Stimulated activated CD4-positive, alpha-beta T cell treated with anti-CD3 and anti-CD28 coated beads, Interleukin-4, amount 100 ng/mL, for 24 hours (primary cell): ENCODE results near the gene ZNF618.

Source experiments
- DNase-seq: peaks from one replicate; pipeline ENCODE4 v3.0.0-alpha.2; 2020

Gene ZNF618

DNA sequence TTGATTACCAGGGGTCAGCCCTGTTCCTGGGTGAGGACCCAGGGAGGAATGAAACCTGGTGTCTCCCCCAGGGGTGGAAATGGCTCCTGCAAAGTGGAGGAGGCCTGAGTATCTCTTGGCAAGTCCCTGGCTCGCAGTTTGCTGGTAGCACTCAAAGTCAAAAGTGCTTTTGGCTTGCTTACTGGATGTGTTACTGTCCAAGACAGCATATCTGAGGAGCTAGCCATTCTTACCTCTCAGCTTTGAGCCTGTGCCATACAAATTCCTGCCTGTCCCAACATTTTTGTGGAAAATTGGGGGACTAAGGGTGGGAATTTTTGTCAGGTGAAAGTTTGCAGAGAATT lies 9.9 kb downstream of the ZNF618 start:
- no peak for DNase-seq

DNA sequence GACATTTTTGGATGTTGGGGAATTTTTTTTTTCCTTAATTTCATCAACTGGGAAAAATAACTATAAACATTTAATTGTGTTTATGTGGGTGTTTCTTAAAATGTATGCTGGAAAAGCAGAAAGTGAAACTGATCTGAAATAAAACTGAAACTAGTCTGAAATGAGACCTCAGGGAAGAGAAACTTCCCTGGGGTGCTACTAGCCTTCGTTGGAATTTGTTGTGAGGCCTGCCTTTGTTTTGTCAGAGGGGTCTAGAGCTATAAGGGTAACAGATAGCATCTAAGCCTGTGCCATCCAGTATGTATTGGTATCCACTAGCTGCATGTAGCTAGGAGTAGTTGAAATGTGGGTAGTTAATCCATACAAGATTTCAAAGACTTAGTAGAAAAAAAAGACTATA lies 10.4 kb downstream of the ZNF618 start:
- DNase-seq: no peak

DNA sequence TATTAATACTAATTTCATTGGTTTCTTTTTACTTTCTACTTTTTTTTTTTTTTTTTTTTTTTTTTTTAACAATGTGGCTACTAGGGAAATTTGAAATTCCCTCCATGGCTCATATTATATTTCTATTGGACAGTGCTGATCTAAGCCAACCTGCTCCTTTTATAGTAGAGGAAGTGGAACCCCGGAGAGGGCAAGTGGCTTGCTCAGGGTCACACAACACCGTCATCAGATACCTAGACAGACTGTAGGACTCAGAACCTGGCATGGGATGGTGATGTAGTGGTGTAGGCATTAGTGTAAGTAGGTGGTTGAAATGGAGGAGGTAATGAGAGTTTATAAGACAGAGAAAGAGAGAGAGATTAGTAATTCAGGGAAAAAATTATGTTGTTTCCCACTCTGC lies 10.8 kb downstream of the ZNF618 start:
- no peak for DNase-seq

DNA sequence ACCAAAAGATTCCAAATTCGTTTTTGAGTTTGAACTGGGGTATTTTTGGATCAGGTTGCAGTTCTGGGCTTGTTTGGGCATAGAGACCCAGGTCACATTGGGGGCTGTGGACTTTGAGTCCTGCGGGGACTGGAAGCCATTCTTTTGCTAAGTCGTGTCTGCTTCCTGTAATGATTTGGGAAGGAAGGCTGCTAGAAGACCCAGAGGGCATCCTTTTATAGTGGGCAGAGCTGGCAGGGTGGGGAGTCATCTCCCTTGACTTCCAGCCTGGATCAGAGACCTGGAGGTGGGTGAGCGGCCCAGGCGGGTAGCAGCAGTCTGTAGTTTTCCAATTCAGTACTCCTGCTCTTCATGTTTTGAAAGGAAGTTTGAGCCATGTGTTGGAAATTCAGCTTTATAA lies 11.3 kb downstream of the ZNF618 start:
- no peak for DNase-seq

DNA sequence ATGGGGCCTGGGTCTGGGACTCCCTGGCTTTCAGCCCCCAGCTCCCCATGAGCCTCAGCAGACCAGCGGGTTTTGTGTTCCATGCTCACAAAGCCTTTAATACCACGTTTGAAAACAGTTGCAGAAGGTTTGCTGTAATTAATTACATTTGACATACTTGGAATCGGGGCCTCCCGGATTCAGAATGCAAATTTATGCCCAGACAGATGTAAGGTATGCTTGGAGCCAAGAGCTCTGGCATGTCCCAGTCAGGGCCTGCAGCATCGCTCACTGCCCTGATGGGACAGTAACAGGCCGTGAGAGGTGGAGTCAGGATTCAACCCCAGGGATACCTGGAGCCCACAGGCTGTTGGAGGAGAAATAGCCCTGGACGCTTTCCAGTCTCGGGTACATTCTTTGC lies 12.2 kb downstream of the ZNF618 start:
- no peak for DNase-seq

DNA sequence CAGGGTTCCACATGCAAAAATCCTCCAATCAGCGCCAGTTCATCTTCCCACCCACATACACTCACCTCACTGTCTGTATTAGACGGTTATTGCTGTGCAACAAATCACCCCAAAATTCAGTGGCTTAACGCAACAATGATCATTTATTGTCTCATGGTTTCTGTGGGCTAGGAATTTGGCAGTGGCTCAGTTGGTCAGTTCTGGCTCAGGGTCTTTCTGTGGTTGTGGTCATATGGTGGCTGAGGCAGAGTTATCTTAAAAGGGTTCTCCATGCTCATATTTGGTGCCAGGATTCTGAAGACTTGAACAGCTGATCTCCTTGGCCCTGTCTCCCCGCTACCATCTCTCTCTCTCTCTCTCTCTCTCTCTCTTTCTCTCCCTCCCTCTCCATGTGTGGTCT lies 12.9 kb downstream of the ZNF618 start:
- DNase-seq: no peak

DNA sequence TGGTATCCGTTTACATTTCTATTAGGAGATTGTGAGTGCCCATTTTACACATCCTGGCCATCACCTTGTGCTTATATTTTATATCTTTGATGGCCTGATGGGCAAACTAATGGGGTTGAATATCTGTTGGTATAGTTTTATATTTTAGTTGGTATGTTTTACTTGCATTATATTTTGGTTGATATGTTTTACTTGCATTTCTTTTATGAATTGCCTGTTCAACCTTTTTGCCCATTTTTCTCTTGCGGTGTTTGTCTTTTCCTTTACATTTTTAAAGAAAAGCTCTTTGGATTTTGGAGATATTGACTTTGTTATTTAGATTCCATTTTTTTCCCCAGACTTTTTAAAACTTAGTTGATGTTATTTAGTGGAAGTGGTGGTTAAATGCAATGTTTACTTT lies 14.6 kb downstream of the ZNF618 start:
- DNase-seq: no peak

DNA sequence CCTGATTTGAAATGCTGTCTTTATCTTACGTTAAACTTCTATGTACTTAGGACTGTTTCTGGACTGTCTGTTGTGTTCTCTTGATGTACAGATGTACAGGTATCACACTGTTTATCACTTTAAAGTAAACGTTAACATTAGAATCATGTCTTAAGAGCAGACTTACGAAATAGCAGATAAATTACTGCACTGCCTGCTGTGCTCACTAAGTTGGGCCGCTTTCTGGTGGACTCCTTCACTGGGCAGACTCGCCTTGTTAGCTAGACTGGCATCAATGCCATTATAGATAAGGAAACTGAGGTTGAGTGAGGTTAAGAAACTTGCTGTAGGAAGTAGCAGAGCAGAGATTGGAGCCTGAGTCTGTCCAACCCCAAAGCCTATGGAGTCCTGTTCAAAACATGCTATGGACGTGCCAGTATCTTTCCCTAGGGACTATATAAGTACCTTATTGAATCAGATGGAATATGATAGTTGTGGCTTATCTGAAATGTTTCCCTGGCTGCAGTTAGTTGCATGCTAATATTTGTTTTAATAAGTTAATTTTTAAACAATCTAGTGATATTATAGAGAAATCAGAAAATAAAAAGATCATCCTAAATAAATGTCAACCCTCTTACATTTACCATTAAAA lies 16.9 kb downstream of the ZNF618 start:
- no peak for DNase-seq

DNA sequence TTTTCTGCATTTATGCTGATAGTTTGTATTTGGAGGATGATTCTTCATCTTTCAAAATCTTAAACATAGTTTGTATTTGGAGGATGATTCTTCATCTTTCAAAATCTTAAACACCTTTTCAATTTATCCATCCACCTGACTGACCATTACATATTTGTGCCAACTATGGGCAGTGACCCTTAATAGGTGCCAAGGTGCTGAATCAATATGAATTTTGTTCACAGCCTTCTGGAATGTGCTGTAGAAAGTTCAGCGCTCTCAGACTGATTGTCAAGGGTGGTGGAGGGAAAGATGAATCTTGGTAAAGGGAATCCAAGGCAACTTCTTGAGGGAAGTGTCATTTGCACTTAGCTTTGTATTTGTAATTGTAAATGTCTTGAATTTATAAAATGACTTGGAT lies 18.1 kb downstream of the ZNF618 start:
- no peak for DNase-seq

DNA sequence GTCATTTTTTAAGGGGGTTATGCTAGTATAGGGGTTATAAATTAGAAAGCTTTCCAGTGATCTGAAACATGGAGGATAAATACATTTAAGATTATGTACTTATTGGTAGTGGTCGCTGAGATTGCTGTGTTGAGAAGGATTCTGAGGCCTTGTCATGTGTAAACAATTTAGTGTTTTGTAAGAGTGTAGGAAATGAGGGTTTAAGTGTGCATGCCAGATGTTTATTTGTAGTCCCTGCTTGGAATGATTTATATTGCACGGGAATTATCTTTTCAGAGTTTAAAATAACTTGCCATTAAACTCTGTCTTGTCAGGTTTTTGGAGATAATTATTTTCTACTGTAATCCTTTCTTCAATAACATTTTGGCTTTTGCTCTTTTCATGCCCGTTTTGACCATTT lies 19.4 kb downstream of the ZNF618 start:
- DNase-seq: no peak

DNA sequence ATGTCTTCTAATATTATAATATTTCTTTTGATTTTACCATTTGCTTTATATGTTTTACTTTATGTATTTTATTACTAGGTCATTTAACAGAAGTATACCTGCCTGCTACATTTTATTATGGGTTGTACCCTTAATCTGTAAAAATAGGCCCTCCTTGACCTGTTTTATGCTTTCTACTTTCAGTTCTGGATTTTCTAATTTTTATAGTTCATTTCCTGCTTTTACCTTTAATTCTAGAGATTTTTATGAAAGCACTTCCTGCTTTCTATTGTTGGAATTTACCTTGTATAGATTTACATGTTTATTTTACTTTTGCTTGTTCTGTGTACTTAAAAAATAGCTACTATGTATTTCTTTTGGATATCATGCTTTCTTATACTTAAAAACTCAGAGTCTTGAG lies 20.6 kb downstream of the ZNF618 start:
- DNase-seq: no peak

DNA sequence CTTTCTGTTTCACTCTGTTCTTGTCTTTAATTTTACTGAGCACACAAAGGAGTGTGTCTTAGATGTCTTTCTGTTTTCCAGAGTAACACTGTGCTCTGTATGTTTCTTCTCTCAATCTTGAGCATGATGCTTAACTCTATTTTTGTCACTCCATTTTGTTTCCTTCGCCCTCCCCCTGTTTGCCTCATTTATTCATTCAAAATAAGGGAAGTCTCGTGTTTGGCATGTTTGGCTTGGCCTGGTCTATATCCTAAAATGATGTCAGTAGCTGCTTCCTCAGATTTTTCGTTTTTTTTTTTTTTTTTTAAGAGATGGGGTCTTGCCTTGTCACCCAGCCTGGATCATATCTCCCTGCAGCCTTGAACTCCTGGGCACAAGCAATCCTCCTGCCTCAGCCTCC lies 22.0 kb downstream of the ZNF618 start:
- DNase-seq: no peak

DNA sequence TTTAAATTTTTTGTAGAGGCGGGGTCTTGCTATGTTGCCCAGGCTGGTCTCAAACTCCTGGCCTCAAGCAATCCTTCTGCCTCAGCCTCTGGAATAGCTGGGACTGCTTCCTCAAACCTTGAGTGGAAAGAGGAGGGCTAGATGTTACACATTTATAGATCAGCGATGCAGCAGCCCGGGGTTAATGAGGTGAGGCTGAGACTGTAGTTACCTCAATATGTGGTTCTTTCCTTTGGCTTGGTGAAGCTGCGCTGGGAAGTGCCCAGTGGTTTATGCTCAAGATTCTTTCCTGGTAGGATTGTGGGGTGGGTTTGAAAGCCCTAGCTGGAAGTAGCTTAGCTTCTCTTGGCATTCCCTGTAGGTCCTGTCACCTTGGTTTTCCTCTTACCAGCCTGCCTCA lies 22.5 kb downstream of the ZNF618 start:
- DNase-seq: no peak

DNA sequence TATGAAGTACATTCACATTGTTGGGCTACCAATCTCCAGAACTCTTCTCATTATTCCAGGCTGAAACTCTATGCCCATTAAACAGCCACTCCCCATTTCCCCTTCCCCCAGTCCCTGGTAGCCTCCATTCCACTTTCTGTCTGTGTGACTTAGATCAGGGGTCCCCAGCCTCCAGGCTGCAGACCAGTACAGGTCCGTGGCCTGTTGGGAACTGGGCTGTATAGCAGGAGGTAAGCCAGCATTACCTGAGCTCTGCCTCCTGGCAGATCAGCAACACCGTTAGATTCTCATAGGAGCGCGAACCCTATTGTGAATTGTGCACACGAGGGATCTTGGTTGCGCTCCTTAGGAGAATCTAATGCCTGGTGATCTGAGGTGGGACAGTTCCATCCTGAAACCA lies 23.1 kb downstream of the ZNF618 start:
- DNase-seq: no peak

DNA sequence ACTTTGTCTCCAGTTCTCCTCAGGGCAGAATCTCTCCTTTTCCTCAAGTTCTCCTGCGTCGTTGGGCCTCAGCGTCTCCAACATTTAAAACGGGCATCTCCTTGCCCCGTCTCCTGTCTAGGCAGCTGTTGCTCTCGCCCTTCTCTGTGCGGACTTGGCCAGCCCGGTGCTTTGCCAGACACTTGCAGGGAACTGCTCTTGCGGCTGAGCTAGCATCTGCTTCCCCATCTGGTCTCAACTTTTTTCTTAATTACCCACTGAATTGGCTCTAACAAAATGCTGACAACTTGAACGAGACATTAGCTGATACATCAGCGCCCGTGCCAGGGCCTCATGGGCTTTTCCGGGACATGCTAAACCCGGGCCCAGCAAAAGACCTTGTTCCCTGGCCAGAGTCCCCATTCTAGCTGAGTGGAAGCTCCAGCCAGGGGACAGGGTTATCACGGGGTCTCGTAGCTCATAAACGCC lies 25.1 kb downstream of the ZNF618 start:
- DNase-seq: no peak

DNA sequence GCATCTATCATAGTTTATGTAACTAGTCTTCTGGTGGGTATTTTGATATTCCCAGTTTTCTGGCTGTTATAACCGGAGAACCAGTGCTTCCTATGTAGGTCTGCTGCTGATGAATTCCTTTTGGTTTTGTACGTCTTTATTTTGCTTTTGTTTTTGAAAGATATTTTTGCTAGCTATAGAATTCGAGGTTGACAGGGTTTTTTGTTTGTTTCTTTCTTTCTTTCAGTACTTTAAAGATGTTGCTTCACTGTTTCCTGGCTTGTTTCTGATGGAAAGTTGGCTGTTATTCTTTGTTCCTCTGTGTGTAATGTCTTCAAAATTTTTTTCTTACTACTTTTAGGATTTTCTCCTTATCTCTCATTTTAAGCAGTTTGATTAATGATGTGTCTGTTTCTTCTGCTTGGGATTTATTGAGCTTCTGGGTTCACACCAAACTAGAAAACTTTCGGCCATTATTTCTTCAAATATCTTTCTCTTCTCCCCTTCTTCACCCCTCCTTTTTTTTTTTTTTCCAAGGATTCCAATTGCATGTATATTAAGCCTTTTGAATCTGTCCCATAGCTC lies 27.5 kb downstream of the ZNF618 start:
- DNase-seq: no peak

DNA sequence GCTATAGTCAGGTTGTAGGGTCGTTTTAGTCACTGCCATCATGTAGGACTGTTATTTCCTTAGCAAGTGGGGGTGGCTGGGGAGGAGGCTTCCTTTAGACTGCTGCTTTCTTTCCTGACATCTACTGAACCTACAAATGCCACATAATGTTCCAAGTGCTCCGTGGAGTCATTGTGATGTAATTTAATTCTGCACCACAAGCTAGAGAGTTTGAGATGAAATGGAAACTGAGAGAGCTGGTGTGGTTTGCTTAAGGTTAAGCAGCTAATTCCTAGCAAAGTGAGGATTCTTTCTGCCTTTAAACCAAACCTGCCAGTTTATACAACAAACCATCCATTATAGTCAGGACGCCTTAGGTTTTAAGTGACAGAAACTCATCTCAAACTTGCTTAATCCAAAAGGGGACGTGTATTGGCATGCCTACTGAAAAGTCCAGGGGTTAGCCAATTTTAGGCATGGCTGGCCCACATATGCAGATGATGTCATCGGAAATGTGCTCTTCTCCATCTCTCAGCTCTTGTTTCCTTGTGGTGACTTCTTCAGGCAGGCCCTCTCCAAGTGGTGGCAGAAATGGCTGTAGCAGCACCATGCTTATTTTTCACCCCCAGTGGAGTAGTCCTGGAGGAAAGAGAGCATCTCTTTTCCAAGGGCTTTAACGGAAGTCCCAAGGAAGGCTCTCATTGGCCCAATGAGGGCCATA lies 30.5 kb downstream of the ZNF618 start:
- DNase-seq: no peak

DNA sequence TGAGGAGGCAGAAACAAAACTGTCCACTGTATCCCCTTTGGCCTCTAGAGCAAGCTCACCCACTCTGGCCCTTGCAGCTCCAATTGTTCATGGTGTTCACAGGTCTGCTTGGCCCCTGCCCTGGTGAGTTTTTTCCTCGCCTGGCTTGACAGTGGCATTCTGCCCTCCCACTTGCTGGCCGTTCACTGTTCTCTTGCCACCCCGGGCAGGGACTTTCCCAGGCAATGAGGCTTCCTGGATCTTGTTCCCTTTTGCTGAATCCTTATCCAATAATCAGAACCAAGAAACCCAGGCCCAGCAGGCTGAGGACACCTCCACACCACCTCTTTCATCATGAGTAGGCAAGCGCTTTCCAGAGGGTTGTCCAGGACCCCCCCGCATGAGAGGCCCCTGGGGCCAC lies 31.2 kb downstream of the ZNF618 start:
- DNase-seq: no peak

DNA sequence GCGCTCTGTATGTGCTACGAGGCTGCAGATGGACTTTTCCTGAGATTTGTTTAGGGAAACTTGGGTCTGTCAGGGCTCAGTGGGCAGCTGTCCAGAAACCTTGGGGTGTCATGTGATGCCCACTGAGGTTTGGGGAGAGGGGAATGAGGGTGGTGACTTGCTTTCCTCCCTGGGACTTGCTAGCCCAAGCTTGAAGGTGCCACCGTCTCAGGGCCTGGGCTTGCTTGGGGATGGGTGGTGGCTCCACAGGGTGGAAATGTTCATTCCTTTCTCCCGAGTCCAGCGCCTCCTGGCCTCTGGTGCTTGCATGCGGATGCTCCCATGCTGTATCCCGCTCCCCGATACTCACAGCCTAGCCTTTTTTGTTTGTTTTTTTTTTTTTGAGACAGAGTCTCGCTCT lies 33.3 kb downstream of the ZNF618 start:
- DNase-seq: no peak

DNA sequence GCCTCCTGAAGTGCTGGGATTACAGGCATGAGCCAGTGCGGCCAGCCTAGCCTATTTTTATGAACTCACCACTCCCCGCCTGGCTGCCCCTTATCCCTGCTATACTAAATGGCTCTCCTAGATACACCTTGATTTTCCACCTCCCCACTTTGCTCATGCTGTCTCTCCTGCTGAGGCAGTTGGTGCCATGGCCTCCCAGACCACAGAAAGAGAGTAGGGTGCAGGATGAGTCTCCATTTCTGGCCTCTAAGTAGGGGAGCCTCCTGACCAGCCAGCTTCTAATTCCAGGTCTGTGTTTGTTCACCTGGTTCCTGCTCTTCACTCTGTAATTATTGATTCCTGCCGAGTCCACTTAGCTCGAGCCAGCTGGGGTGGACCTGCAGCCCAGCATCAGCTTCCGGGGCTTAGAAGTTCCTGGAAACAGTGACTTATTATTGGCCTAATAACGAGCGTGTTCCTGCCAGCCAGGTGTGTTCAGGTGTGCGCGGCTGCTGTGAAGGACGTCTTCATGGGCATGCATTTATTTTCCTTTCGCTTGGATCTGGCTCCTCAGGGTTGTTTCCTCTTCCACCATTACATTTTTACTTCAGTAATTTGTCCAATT lies 34.0 kb downstream of the ZNF618 start:
- DNase-seq: no peak

DNA sequence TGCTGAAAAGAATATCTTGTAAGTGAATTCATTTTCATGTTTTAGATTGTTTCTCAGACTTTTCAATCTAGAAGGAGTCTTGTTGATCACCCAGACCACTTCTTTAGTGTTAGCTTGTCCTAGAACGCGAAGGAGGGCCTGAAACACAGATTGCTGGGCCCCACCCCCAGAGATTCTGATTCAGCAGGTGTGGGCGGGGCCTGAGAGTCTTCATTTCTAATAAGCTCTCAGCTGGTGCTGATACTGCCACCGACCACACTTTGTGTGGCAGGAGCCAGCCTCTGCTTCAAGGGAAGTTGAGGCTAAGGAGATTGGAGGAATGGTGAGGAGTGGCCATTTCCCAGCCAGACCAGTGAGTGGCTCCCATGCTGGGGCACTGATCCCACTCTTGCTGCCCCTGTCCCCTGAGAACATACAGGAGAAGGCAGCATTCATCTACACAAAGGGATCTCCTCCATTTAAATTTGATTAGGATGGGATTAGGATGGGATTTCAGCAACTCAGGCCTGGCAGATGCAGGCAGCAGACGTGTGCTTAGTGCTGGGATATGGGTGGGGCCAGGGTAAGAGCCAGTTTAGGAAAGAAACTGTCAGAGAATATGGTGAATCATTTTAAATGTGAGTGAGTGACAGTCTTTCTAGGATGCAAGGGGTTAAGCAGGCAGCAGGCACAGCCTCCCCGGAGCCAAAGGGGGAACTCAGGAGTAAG lies 35.9 kb downstream of the ZNF618 start:
- DNase-seq: no peak

DNA sequence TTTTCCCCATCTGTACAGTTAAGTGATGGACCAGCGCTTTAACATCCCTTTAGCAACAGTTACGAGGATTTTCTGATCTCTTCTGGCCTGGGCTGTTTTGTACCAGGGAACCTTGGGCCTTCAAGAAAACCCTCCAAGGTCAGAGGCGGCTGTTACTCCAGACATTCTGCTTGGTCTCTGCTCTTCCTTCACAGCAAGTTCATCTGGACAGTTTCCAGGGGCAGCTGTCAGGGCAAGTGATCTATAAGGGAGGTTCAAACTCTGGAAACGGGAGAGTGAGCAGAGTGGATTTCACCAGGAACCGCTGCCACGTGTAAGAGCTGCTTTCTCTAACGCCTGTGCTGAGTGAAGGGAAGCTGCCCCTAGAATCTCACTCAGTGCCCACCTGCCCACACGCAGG lies 36.7 kb downstream of the ZNF618 start:
- DNase-seq: no peak

DNA sequence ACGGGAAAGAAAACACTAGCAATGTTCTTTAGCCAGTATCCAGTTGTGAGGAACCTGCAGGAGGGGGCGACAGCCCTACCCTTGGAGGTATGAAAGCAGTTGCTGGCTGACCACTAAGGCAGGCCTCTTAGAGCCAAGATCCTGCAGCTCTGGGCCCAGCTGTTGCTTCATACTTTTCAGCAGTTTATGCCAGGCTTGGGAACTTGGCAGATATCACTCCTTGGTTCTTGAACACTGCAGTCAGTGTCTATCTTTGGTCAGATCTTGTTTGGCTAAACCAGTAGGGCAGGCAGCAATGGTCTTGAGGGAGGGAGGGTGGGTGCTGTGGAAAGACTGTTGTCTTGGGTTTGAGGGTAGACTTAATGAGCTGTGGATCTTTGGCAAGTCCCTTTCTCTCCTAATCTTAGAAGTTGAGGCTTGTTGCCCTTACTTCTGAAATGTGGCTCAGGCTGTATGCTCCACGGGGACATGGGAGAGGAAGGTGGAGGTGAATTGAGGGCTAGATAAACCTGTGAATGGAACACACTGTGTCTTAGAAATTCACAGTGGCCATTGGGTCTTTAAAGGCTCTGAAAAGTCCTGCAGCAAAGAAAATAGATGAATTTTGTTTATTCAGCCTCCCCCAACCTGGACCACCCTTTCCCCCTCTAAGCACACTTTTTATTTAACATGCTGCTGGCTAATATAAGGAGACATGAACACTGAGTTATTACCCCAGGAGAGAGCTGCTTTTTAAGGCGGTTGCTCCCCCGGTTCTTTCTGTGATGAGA lies 37.5 kb downstream of the ZNF618 start:
- no peak for DNase-seq
